DMS53 (cell line): ENCODE results near the gene FAM184B.
"Not testable (repeated sequence)": the region's sequence is repeated elsewhere in the genome, so short reads cannot be mapped to it uniquely, and the experiment has no call there.

Experiments
- DNase-seq: peaks from one replicate; lab custom pipeline; 2025; lab: John Stamatoyannopoulos, UW

FAM184B gene

DNA sequence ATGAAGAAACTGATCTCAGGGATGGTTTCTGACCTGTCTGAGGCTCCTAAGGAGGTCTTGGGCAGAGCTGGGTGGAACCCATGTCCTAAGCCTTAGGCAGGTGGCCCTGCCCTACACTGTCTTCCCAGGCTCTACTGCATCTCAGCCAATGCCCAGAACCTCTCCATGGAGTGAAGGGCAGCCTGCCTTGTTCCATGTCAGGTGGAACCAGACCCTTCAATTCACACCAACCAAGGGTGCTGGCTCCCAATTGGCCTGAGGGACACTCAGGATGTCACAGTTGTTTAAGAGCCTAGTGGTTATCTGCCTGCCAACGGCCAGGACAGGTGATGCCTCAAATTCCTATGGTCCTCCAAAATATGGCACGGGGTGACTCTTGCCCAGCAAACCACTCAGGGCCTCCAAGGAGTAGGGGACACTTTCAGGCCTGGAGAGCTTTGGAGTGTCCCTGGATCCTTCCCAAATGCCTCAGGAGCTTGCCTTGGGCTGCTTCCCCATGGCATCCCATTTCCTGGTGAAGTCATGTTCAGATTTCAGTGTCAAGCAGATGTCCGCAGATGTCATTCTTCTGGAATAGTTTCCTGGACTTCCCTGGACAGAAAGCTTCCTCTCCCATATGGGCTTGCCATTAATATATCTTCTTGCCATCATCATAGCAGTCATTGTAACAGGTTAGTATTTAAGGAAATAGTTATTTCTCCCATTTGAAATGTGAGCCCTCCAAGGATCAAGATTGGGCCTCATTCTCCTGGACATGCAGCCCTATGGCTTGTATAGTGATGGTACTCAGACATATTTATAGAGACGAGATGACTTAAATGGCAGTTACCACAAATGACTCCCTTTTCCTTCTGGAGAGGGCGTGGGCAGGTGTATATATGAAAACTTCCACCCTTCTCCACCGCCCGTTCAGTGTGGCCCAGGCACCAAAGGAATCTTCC lies 99.9 kb downstream of the FAM184B start:
- no peak for DNase-seq

- DNase-seq = no peak
Observed at GRCh38 chr4:17680559-17681280, 100.7 kb downstream of the FAM184B start.

DNA sequence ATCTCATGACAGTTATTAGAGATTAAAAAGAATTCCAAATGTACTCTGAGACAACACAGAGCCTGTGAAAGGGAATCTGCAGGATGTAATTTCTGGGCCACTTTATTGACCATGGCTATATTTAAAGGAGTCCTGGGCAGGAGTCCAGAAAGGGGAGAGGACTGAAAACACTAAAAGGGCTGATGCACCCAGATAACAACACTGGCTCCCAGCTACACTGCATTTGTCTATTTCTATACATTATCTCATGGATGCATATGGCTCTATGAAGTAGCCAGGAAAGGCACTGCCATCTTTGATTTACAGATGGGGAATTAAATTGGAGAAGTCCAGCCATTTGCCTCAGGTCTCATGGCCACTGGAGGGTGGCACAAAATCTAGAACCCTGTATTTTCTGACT lies 111.0 kb downstream of the FAM184B start:
- DNase-seq = no peak

GRCh38 chr4:17667653-17668201 lies 113.7 kb downstream of the FAM184B start:
- peak; percentile 99 for DNase-seq

DNA sequence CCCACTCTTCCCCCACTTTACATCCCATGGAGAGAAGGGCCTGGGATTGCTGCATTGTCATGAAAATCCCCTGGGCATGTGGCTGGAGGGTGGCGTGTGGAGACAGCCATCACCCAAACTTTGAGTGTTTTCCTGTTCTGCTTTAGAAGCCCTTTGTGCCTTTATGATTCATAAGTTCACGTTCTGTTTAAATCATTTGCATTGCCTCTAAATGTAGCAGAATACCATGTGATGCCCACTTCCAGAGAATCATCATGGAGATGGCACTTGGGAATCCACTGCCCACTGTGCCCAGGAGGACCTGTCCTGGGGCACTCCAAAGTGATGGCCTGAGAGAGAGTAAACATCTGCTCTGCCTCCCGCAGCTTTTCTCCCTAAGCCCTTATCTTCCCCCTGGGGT lies 114.2 kb downstream of the FAM184B start:
- no peak for DNase-seq

GRCh38 chr4:17665852-17666251 lies 115.6 kb downstream of the FAM184B start:
- no peak for DNase-seq

- DNase-seq = no peak
Observed at GRCh38 chr4:17665346-17665745, 116.1 kb downstream of the FAM184B start.

DNA sequence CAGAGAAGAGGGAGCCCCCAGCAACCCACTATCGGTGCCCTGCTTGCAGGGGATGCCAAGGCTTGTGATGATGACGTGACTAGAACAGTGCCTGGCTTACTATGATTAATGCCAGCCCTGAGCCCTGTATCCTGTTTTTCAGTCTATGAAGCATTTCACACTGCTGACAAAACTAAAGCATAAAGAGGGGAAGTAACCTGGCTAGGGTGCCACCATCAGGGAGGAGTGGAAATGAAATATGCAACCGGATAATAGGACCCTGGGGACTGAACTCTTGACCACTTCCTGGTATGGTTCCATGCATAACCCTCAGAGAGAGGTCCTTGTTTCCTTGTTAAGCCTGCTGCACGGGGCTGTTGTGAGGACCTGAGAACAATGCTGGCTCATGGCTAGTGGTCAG lies 116.7 kb downstream of the FAM184B start:
- DNase-seq = no peak

DNA sequence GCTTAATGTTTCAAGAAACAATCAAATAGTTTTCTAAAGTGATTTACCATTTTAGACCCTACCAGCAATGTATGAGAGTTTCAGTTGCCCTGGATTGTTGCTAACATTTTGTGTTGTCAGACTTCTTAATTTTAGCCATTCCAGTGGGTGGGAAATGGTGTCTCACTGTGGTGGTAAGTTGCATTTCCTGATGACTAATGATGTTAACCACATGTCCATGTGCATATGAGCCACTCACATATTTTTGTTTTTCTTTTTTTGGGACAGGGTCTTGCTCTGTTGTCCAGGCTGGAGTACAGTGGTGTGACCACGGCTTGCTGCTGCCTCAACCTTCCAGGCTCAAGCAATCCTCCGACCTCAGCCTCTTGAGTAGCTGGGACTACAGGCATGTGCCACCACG lies 118.7 kb downstream of the FAM184B start:
- no peak for DNase-seq

- not testable (repeated sequence) for DNase-seq
Observed at GRCh38 chr4:17659196-17659595, 122.2 kb downstream of the FAM184B start.

DNA sequence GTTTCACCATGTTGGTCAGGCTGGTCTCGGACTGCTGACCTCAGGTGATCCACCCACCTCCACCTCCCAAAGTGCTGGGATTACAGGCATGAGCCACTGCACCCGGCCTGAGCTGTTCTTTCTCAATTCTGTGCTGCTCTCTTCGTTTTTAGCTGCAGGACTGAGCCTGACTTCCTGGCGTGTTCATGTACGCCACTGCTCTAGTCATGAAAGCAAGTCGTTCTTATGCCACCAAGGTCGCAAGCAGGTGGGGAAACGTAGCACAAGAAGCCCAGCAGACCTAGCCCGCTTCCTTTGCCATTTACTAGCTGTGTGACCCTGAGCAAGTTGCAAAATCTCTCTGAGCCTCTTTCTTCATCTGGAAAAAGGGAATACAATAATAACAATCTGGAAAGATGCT lies 123.6 kb downstream of the FAM184B start:
- no peak for DNase-seq

DNA sequence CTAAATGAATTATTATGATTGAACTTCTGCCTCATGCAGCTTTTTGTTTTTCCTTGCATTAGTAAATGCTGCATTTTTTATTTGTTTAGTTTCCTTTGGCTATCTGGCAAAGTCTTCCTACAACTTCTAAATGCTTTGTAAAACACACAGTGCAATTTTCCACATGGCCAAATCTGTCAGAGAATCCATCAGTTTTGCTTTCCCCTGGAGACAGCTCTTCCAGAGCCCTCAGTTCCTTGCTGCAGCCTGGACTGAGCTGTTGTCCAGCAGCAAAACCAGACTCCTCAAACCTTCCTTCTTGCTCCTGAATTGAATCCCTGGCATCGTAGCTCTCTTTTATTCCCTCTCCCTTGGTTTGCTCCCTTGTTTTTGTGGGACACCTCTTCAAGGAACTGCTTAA lies 124.3 kb downstream of the FAM184B start:
- no peak for DNase-seq

GRCh38 chr4:17654701-17655100 lies 126.7 kb downstream of the FAM184B start:
- no peak for DNase-seq

DNA sequence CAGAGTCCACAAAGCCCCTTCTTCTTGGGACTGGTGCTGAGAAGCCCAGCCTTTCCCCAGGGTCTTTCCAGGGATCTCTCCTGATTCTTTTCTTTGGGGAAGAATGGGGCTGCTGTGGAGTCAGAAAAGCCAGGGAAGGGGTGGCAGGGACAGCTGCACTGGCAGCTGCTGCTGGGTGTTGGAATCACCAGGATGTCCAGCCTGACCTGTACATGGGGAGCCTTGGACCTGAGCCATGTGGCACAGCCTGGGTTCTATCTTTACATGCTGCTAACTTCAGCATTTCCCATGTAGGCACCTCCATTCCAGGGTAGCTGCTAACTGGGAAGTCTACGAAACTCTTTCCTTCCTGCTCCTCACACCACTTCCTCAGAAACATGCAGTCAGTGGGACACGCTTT lies 131.0 kb downstream of the FAM184B start:
- no peak for DNase-seq

DNA sequence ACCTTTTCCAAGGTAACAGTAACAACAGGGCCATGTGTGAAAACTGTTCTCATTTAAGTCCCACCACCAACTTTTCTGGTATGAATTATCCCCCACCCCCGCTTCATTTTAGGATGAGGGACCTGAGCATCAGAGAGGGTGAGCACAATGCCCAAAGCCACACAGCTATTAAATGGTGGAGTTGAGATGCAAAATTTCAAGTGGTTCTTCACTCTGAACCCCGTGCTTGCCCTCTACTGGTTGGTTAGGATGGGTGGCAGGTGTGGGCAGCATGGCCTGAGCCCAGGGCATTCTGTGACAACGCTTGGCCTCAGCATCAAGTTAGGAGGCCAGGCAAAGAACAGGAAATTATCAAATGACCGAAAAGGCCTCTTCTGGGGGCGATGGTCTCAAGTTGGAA lies 133.5 kb downstream of the FAM184B start:
- DNase-seq = peak; percentile 30

GRCh38 chr4:17647176-17647806 lies 134.1 kb downstream of the FAM184B start:
- no peak for DNase-seq

- peak; percentile 22 for DNase-seq
Observed at GRCh38 chr4:17646693-17647092, 134.7 kb downstream of the FAM184B start.

DNA sequence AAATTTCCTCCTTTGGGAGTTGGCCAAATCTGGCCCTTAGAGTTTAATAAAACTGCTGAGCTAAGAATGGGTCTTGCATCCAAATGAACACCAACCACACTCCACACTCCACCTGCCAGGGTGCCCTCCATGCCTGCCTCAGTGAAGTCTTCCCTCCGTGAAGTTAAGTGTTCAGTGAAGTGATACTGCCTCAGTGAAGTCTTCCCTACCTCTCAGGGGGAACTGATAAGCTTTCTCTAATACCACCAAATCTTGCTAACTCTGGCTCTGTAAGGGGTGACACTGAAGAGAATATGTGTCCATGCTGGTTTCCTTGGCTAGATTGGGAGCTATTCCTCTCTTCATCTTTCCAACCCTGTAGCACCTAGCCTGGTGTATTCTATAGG lies 139.0 kb downstream of the FAM184B start:
- DNase-seq = no peak

DNA sequence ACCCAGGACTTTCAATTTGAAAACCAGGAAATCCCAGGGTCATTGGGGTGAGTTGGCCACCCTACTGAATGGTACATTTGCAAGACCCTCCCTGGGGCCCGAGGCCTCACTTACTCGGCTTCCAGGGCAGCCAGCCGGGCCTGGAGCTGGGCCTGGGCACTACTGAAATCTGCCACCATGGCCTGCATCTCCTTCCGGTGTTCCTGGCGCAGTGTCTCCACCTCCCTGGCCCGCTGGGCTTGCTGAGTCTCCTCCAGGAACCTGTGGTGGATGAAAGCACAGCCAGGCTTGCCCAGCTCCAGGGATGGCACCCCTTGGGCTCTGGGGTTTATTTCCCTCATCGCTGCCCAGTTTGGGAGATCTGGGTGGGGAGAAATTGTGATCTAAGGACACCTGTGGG lies 142.3 kb downstream of the FAM184B start:
- DNase-seq = no peak

DNA sequence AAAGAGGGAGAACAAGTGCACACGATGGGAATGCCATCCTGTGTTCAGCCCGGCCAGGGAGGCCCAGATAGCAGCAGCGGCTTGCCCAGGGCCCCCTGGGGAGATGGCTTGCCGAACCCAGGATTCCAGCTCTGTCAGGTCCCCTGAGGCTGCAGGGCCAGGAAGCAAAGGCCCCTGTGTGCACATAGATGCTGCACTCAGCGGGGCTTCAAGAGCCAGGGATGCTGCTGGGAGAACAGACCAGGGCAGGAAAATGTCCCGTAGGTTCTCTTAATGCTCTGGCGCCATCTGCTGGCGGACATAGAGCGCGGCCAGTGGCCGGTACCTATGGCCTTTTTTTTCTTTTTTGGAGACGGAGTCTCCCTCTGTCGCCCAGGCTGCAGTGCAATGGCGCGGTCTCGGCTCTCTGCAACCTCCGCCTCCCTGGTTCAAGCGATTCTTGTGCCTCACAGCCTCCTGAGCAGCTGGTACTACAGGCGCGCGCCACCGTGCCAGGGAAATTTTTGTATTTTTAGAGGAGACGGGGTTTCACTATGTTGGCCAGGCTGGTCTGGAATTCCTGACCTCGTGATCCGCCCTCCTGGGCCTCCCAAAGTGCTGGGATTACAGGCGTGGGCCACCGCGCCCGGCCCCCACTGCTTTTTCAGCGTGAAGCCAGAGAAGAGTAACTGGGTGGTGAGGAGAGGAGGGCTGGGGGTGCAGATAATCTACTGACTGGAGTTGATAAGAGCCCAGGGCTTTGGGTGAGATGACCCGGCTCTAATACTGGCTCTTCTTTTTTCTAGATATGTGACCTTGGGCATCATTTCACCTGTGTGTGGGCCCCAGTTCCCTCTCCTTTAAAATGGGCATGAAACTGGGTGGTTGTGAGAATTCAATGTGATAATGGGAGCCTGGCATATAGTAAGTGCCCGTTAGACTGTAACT lies 144.5 kb downstream of the FAM184B start:
- DNase-seq = peak; percentile 93

GRCh38 chr4:17636341-17636695 lies 145.1 kb downstream of the FAM184B start:
- no peak for DNase-seq

GRCh38 chr4:17635056-17635455 lies 146.4 kb downstream of the FAM184B start:
- no peak for DNase-seq
